Measurements from ENCODE around the gene FGF19. TPM values are rescaled to one million over a fixed set of nuclear protein-coding genes. Genes with fewer than 3 reads are reported as not detected.
A peak's percentile ranks its signal among the peaks of the same experiment; 100 is the strongest.
"Not testable (repeated sequence)": the region's sequence is repeated elsewhere in the genome, so short reads cannot be mapped to it uniquely, and the experiment has no call there.

Gene FGF19
- total RNA-seq, 1 donor from 2014 or later = not detected

DNA sequence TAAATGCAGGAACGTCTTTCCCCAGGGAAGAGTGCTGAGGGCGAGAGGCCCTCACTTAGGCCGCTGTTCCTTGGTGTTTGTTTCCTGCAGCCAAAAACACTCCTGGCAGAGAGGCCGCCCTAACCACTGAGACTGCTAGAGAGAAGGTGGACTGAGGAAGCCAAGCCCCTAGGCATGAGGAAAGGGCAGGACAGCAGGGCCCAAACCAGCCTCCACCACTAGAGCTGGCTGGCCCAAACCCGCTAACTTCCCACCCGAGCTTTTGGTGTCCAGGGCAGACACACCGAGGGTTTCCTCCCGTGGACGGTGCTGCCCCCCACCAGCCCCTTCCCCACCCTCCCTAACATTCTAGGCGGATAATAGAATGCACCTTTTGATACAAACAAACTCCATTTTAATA lies 6.0 kb downstream of the FGF19 start:
- DNase-seq (ENCODE audit: low spot score in 2 of 2) (no peak), FAIRE-seq (no peak)

DNA sequence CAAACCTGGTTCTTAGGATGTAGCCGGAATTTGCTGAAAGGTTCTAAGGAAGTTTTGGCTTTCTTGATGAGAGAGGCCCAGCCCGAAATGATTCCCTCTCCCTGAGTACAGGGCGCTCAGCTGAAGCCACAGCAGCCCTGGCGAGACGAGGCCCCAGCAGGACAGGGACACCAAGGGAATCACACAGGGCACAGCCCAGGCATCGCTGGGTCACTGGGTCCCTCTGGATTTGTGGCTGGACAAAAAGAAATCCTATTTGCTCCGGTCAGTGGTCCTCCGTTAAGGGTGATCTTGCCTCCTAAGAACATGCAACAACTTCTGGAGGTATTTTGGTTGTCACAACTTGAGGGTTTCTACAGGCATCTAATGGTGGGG lies 6.4 kb downstream of the FGF19 start:
- no peak for DNase-seq (ENCODE audit: low spot score in 2 of 2)
- FAIRE-seq = no peak

DNA sequence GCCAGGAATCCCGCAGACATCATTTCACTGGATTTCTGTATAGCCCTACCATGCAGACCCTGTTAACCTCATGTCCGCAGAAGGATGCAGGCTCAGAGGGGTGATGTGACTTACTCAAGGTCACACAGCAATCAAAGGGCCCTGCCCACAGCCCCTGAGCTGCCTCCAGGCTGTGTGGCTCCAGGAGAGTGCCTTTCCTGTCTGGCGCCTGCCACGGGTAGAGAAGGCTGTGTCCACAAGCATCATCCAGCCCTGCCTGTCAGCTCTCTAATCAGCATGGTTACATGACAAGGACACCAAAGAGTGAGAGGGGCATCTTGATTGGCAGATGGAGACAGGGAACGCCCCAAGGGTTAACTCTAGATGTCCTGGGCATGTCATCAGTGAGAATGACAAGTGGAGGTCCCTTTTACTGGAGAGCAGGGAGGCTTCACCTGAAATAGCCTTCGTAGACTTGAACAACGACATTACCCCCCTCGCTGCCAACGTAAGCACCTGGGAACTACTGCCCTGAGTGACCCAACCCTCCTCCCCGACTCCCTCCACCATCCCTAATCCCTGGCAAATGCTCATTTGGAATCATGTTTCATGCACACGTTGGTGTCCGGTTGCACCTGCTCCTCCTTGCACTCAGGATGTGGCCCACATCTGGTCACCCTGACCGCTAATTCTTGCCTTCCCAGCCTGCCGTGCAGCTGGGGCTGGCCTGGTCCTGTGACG lies 6.9 kb downstream of the FGF19 start:
- no peak for DNase-seq (ENCODE audit: low spot score in 2 of 2)
- no peak for FAIRE-seq

DNA sequence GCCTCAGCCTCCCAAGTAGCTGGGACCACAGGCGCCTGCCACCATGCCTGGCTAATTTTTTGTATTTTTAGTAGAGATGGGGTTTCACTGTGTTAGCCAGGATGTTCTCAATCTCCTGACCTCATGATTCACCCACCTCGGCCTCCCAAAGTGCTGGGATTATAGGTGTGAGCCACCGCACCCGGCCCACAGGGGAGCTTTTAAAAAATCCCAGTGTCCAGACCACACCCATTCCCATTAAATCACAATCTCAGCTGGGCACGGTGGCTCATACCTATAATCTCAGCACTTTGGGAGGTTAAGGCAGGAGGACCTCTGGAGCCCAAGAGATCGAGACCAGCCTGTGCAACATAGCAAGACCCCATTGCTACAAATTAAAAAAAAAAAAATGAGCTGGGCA lies 7.8 kb downstream of the FGF19 start:
- not testable (repeated sequence) for FAIRE-seq; DNase-seq (ENCODE audit: low spot score in 2 of 2)

DNA sequence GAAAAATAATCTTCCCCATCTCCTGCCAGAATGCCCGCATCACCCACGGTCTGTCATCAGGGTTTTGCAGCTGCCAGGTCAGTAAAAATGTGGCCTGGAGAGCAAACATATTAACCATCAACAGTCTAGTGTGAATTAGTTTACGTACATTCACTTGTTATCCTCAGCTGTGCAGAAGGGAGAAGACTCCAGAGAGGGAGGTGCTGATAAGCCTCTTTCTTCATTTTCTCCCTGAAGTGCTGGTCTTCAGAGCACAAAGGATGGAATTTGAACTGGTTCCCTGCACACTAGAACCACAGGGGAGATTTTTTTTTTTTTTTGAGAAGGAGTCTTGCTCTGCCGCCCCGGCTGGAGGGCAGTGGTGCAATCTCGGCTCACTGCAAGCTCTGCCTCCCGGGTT lies 8.2 kb downstream of the FGF19 start:
- FAIRE-seq (no peak), DNase-seq (ENCODE audit: low spot score in 2 of 2) (no peak)

DNA sequence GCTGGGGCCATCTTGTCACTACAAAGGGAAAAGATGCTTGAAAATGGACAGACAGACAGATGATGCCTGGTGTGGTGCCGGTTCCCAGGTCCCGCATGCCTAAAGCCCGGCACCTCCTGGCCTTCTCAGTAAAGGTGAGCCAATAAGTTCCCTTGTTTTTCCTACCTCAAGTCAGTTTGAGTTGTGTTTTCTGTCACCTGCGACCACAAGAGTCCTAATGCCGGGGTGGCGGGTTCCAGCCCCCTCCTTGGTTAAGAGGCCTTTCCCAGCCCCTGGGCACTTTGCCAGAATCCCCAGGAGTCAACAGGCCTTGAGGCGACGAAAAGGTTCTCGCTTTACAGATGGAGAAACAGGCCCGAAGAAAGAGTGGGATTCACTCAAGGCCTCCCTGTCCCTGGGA lies 9.0 kb downstream of the FGF19 start:
- DNase-seq (ENCODE audit: low spot score in 2 of 2) = no peak
- FAIRE-seq = no peak

DNA sequence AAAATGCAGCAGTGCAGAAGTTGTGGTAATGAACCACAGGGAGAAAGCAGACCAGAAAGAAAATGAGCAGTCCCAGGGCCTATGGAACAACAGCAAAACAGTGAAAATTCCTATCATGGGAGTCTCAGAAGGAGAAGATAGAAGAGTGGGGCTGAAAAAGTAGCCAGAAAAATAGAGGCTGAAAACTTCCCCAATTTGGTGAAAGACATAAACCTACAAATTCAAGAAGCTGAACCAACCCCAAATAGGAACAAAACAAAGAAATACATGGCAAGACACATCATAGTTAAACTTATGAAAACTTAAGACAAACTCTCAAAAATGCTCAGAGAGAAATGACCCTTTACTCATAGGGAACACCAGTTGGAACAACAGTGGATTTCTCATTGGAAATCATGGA lies 11.4 kb downstream of the FGF19 start:
- FAIRE-seq = no peak
- no peak for DNase-seq (ENCODE audit: low spot score in 2 of 2)

DNA sequence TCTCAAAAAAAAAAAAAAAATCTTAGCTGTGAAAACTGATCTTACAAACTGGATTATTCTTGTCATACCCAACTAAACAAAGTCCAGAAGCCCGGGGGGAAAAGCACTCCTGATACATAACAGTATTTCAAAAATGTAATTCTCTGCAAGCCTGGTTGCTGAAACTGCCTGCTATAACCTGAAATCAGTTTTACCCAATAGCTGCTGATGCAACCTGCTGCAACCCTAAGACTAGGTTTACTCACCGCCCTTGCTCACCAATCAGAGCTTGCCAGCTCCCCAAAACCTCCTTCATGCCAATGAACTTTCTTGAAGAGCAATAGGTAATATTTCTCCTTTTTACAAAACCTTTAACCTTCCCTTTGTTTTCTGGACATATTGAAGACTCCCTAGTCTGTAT lies 12.4 kb downstream of the FGF19 start:
- no peak for FAIRE-seq
- DNase-seq (ENCODE audit: low spot score in 2 of 2) = no peak

DNA sequence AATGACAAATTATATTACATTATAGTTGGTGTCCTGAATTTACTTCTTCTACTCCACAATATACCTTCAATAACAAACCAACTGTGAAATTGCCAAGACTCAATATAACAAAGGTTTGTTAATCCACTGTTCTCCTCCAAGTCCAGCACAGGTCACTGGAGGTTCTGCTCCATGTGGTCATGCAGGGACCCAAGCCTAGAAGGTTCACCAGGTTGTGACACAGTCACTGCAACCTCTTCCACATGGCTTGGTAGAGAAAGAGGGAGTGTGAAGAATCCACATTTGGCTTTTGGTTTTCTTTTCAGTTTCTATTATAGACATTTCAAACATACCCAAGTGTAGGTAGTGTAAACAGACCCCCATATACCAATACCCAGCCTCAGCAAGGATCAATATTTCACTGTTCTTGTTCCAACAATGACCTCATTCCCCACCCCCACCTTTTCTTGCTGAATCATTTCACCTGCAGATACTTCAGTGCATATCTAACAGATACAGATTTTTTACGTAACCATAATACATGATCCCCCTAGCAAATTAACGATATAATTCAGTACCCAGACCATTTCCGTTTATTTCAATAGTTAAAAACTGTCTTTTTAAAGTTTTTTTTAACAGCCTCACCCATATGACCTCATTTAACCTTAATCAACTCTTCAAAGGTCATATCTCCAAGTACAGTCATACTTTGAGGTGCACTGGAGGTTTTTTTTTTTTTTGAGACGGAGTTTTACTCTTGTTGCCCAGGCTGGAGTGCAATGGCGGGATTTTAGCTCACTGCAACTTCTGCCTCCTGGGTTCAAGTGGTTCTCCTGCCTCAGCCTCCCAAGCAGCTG lies 14.1 kb downstream of the FGF19 start:
- FAIRE-seq (no peak), DNase-seq (ENCODE audit: low spot score in 2 of 2) (no peak)

DNA sequence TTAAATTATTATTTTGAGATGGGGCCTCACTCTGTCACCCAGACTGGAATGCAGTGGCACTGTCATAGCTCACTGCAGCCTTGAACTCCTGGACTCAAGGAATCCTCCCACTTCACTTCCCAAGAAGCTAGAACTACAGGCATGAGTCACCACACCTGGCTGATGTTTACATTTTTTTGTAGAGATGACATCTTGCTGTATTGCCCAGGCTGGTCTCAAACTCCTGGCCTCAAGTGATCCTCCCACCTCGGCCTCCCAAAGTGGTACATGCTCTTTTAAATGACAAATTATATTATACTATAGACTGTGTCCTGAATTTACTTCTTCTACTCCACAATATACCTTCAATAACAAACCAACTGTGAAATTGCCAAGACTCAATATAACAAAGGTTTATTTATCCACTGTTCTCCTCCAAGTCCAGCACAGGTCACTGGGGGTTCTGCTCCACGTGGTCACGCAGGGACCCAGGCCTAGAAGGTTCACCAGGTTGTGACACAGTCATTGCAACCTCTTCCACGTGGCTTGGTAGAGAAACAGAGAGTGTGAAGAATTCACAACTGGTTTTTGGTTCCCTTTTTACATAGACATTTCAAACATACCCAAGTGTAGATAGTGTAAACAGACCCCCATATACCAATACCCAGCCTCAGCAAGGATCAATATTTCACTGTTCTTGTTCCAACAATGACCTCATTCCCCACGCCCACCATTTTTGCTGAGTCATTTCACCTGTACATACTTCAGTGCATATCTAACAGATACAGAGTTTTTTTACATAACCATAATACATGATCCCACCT lies 15.7 kb downstream of the FGF19 start:
- not testable (repeated sequence) for DNase-seq (ENCODE audit: low spot score in 2 of 2); FAIRE-seq

DNA sequence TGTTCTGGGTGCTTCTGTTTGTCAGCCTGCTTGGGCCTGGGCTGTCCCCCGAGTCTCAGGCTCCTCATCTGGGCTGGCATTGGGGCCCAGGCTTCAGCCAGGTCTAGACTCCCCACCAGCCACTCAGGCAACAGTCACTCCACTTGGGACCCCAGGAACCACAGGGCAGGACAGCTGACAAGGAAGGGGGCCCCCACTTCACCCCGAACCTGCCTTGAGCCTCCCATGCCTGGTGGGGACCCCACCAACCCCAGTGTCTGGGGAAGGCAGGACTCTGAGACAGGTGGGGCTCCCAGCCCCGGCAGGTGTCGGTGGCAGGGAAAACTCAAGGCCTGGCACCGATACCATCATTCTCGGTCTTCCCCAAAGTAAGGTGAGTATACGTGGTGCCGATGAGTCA lies 17.0 kb downstream of the FGF19 start:
- FAIRE-seq (no peak), DNase-seq (ENCODE audit: low spot score in 2 of 2) (no peak)

DNA sequence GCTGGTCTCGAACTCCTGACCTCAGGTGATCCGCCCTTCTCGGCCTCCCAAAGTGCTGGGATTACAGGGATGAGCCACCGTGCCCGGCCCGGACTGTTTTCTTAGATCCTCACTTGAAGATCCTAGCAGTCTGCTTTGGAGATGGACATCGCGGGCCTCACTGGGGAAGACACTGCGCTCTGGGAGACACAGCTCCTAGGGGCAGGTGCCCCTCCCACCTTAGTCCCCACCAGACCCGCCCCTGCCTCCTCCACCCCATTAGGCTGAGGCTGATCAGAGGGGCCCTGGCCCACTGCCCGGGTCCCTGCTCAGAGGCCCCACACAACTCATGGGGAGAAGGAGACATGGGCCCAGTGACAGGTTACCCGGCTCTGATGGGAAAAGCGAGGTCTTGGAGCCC lies 17.4 kb downstream of the FGF19 start:
- DNase-seq (ENCODE audit: low spot score in 2 of 2) = no peak
- FAIRE-seq = no peak

DNA sequence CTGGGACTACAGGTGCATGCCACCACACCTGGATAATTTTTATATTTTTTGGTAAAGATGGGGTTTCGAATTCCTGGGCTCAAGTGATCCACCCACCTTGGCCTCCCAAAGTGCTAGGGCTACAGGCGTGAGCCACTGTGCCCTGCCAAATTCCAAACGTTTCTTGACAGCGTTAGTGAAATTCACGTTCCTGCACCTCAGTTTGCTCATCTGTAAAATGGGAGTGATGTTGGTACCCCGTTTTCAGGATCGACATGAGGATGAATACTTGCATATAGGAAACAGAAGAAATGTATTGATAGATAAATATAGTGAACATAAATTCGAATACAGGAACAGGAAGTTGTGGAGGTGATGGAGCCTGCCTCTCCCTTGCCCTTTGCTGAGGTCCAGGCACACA lies 18.5 kb downstream of the FGF19 start:
- FAIRE-seq (no peak), DNase-seq (ENCODE audit: low spot score in 2 of 2) (no peak)

DNA sequence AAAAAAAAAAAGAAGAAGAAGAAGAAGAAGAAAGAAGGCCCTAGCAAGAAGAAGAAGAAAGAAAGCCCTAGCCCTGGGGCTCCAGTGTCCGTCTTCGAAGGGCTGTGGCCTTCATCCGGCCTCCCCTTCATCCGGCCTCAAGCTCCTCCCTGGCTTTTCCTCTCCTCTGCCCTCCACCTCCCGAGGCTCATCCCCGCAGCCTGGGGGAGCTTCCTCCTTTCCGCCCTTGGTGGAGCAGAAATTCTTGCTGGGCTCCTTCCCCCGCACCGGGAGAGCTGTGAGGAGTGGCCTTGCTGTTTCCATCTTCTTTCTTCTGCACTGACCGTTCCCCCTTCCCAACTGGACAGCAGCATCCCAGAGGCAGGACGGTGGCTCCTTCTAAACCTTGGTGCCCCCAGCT lies 19.2 kb downstream of the FGF19 start:
- DNase-seq (ENCODE audit: low spot score in 2 of 2) (no peak), FAIRE-seq (no peak)

DNA sequence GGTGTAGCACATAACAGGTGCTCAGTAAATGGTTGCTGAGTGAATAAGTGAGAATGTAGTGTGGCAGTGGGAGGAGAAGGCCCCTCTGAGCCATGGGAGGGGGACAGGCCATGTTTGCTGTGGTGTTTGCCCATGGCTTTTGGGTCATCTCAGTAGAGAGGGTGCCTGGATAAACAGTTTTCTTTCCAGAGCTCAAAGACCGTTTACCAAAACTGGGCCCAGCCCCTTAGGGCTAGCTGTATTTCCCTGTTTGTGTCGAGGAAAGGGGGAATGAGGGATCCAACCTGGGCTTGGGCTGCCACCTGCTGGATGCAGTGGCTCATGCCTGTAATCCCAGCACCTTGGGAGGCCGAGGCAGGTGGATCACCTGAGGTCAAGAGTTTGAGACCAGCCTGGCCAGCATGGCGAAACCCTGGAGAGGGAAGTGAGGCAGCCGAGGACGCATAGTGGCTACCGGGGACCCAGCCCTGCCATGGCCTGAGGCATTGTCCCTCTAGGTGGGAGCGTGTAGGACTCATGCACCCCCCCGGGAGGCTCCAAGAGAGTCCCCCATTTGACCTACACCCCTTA lies 20.0 kb downstream of the FGF19 start:
- FAIRE-seq (no peak), DNase-seq (ENCODE audit: low spot score in 2 of 2) (no peak)

DNA sequence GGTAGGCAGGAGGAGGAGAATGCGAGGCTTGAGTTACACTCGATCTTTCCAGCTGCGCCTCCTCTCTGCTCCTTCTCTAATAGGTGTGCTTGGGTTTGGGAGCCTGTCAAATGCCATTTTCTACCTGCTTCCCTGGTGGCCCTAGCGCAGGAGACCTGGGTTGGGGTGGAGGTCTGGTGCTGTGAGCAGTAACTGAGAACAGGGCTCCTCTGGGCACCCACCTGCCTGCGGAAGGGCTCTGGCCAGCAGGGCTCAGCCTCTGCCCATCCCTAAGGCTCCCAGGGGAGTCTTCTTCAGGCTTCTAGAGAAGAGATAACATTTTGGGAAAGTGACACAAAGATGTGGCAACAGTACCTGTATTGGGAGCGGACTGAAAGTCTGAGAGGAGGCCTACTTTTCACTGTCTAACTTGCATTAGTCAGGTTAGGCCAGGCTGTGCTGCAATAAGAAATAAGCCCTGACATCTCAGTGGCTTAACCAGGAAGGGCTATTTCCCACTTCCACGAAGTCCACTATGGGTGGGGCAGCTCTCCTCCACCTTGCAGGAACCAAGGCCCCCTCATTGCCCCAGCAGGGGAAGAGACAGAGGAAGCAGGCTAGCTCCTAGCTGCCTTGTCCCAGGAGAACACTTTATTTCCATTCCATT lies 21.0 kb downstream of the FGF19 start:
- FAIRE-seq (no peak), DNase-seq (ENCODE audit: low spot score in 2 of 2) (no peak)

DNA sequence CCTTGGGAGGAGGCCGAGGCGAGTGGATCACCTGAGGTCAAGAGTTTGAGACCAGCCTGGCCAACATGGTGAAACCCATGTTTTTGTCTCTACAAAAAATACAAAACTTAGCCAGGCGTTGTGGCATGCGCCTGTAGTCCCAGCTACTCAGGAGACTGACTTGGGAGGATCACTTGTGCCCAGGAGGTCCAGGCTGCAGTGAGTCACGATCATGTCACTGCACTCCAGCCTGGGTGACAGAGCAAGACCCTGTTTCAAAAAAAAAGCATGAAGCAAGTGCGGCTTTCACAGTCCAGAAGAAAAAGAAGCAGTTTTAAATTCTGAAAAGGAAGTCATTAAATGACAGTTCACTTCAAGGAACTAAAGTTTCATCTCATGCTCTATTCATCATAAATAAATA lies 21.6 kb downstream of the FGF19 start:
- DNase-seq (ENCODE audit: low spot score in 2 of 2) (no peak), FAIRE-seq (no peak)

DNA sequence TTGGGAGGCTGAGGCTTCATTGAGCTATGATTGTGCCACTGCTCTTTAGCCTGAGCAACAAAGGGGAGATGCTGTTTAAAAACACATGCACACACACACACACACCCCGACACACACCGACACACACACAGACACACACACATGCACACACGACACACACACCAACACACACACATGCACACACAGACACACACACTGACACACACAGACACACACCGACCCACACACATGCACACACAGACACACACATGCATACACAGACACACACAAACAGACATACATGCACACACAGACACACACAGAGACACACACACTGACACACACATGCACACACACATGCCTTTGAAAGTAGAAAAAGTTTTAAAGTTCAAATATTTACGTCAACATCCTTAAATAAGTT lies 23.1 kb downstream of the FGF19 start:
- no peak for DNase-seq (ENCODE audit: low spot score in 2 of 2)
- no peak for FAIRE-seq

DNA sequence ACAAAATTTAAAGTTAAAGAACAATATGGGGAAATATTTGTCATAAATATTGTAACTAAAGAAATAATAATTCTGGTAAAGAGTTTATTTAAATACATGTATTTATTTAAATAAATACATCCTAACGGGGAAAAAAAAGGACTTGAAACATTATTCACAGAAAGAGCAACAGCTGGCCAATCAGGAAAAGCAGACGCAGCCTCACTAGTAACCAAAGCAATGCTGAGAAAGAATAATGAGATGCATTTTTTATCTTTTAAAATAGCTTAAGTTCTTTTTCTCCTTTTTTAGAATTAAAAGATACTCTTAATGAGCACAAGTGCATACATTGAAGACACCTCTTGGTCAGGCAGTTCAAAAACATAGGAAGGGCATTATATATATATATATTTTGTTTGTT lies 26.1 kb downstream of the FGF19 start:
- no peak for FAIRE-seq

DNA sequence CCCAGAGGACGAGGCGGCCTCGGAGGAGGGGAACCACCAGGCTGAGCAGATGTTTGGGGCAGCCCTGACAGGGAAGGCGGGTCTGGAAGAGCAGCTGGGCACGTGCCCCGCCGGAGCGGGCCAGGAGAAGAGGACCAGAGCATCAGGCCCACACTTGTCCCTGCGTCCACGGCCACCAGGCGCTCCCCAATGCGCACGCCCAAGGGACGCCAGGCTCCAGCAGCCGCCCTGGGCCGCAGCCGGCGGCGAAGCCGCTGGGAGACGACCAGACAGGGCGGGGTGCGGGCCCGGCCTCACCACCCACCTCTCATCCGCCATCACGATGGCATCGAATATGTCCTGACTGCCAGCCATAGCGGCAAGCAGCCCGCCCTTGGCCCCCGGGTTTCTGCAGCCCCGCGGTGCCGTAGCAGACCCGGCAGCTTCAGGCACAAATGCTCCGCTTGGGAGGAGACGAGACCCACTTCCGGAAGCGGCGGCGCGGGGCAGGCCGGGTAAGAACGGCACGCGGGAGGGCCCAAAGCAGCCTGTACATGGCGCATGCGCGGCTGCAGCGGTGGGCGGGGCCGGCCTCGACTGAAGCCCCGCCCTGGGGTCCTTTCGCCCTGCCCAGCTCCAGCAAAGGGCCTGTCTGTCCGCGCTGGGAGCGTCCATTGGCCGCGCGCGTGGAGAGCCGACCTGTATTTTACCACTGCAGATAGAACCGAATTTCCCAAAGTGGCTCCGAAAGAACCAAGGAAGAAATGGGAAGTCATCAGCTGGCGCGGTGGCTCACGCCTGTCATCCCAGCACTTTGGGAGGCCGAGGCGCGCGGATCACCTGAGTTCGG lies 28.7 kb downstream of the FGF19 start, which contains the start of gene LTO1:
Gene LTO1 (minus strand): TSS at position 468 of the 829 bp plus-strand sequence. CDS start 114 bp downstream, at position 354.
- FAIRE-seq (no peak), DNase-seq (ENCODE audit: low spot score in 2 of 2) (peak; percentile 98 to 99)

More for the DNA sequence above, 26.1 kb downstream of the FGF19 start:
- no peak for DNase-seq (ENCODE audit: low spot score in 2 of 2)

Data from frontal cortex (tissue), 4 donors.